SH-SY5Y (cell line): ENCODE data around the gene TRIM47.

Source experiments
- GATA2 ChIP-seq: IDR thresholded peaks from 2 replicates; pipeline ENCODE4 v1.6.1; 2011; ENCODE audit warnings: mild to moderate bottlenecking, low read depth, low read length
- GATA3 ChIP-seq: IDR thresholded peaks from 2 replicates; pipeline ENCODE4 v1.6.1; 2011; ENCODE audit warnings: low read depth, mild to moderate bottlenecking, low read length, moderate library complexity

- no peak for TF ChIP-seq GATA2
- TF ChIP-seq GATA3, result no peak
Observed at GRCh38 chr17:75873587-75874322, 4.6 kb downstream of the TRIM47 start.
